HG02852 (cell line): ENCODE results near the gene VSX1.

ENCODE experiments used
- ATAC-seq: cut with Tn5 transposase; IDR thresholded peaks from one replicate; pipeline ENCODE4 v1.9.1; 2021; ENCODE audit warnings: mild to moderate bottlenecking, moderate library complexity; ENCODE audit not compliant: unreplicated experiment

VSX1 gene

DNA sequence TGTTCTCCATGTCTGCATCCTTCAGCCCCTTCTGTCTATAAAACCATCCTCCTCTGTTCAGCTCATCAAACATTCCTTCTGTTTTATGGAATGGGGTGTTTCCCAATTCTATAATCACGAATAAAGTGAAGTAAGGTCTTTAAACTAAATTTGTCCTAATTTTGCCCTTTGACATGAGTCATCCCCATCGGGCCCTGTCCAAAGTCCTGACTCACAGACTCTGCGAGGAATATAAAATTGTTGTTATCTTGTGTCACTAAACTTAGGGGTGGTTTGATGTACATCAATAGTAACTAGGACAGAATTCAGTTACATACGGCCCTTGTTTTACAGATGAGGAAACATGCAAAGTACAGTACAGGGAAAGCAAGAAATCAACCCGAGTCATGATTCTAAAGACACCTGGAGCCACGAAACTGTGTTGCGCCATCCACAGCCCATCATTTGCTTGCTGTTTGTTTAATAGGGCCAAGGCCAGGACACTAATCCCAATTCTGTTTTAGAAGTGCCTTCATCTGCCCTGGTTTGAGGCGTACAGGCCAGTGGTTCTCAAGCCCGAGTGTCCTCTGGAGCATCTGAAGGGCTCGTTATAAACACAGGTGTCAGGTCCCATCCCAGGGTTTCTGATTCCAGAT is 26.8 kb downstream of the VSX1 start:
- ATAC-seq: no peak

DNA sequence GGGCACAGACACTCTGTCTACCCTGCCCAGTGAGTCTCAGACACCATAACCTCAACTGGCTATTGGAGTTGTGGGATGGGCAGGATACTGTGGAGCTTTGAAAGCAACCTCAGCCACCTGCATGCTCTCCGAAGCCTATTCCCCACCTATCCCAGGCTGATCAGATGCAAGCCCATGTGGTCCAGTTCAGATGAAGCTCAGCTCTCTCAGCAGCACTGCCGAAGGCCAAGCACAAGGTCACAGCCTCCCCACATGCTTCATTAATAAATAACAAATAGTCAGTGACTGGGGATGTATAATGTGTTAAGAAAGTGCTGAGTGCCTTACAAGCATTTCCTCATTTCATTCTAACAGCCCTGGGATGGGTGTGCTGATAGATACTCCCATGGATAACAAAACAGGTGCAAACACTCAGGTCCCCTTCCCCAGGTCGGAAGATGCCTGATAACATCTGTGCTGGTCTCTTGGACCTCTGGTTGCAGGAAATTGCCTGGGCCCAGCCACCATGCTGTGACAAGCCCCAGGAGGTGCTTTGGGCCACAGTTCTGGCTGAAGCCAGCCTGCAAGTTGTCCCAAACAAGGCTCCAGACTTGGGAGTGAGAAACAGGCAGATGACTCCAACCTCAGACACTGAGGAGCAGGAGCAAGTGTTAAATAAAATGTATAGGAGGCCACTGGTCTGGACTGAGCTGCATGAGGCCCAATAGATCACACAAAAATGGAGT is 27.7 kb downstream of the VSX1 start:
- no peak for ATAC-seq

DNA sequence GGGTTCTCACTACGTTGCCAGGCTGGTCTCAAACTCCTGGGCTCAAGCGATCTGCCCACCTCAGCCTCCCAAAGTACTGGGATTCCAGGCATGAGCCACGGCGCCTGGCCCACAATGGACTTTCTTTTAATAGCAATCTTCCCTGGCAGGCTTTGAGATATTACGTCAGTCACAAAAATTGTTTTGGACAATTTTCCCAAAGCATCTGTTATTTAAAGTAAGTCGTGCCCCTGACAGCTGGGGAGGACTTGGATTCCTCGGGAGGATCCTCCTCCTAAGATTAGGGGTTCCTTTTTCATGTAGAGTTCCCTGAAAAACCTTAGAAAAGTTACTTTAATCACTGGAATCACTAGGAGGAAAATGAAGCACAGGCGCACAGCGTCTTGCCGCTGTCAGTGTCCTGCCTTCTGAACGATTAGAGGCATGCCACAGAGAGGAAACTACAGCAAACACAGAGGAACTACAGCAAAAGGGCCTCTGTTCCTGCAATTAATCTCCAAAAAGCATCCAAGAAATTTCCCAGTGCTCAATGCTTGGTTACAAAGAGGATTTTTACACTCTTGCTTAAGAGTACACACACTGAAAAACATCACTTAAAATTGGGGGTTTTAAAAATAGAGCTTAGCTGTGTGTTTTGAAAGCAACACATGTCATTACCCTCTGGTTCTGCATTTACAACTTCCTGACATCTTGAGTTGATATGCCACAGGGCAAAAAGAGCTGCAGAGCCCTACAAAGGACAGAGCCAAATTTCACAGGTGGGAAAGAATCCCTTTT is 28.5 kb downstream of the VSX1 start:
- ATAC-seq: no peak

DNA sequence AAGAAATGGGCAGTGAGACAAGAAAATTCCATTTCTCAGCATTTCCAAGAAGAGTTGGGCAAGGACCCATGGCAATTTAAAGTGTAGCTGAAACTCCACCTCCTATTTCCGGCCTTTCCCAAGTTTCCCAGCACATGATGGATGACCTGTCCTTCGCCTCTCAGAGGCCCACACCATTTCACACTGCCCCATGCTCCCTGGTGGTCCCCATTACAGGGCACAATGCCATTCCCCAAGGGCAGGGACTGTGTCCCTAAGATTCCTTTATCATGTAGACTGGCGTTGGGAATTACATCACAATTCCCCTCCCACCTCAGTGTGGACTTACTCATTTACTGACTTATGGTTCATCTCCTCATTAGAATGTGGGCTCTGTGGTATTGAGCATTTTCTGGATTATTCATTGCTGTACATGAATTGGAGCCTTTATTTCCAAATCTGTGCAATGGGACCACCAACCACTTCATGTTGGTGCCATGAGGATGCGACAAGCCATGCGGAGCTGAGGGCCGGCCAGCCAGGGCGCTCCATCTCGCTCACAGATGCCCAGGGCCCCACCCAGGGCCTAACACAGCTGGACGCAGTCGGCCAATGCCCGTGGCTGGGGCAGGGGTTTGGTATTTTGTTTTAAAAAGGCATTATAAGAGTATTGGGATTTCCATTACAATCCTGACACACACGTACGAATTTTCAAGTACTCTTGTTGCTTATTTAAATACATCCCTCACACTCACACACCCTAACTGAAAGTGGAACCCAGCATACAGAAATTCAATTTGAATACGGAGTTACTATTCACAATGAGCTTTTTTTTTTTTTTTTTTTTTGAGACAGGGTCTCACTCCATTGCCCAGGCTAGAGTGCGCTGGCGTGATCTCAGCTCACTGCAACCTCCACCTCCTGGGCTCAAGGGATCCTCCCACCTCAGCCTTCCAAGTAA is 29.4 kb downstream of the VSX1 start:
- no peak for ATAC-seq

DNA sequence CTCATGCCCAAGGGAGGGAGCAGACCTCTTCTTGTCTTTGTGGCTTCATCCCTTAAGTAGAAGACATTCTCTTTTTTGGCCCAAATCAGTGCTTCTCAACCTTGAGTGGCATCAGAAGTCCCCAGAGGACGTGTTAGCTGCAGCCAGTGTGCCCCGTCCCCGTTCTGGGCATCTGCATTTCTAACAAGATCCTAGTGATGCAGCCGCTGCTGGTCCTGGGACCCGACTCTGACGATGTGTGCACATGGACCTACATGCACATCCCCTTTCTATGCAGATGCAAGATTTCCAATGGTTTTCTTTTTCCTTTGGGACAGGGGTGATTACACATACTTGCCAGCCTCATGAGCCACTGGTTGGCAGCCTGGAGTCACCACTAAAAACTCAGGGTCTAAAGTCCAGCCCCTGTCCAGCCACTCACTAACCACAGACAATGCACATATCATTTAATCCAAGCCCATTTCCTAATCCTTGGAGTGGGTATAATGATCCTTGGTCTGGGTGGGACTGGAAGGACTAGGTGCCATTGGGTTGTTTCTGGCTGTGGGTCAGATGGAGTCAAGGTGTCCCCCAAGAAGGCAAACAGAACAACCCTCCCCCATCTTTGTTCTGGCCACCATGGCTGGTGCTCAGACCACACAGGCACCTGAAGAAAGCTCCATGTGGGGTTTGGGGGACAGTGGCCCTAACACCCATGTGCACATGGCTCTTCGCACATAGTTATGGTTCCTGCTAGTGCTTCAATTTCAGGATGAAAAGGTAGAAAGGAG is 30.4 kb downstream of the VSX1 start:
- ATAC-seq: no peak

DNA sequence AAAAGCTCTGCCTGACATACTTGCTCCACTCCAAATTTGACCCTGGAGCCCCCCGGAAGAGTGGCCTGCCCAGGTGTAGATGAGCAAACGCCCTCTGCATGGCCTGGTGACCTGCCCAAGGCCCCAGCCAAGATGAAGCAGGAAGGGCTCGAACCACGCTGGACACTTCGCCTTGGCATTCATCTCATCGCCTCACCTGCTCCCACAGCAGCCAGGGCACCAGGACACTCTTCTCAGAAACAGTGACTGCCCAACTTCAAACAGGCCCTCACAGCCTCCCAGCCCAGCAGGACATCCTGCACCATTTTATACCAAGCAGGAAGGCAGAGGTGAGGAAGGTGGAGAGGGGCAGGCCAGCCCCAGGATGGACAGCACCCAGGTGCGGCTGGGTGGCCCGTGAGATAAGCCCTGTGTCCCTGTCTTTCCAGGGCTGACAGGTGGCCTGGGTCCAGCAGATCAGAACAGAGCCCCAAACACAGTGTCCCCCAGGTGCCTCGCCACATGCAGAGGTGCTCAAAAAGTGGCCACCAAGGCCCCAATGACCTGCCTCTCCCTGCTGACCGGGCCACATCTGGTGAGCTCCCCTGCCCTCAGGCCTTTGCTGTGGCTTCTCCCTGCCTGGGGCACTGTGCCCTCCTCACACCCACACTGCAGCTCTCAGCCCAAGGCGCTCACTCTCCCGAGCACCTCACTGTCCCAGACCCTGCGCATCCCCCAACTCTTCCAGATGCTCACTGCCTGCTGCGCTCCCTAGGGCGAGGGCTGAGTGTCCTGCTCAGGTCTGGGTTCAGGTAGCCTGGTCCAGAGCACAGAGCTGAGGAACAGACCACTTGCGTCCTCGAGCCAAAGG is 31.2 kb downstream of the VSX1 start:
- ATAC-seq: no peak

DNA sequence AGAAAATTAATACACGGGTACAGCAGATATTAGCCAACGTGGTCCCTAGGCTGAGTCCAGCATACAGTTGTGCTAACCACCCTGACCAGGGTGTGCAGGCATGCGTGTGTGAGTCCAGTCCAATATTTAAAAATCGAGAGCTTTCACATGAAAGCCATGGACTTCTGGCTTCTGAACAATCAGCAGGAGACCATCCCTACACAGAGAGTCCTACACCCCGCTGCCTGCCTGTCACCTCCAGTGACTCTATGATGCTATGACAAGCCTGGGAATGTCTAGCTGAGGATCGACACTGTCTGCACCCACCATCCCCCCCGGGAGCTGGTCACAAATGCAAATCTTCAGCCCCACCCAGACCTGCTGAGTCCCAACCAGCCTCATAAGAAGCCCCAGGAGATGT is 31.9 kb downstream of the VSX1 start:
- ATAC-seq: no peak

DNA sequence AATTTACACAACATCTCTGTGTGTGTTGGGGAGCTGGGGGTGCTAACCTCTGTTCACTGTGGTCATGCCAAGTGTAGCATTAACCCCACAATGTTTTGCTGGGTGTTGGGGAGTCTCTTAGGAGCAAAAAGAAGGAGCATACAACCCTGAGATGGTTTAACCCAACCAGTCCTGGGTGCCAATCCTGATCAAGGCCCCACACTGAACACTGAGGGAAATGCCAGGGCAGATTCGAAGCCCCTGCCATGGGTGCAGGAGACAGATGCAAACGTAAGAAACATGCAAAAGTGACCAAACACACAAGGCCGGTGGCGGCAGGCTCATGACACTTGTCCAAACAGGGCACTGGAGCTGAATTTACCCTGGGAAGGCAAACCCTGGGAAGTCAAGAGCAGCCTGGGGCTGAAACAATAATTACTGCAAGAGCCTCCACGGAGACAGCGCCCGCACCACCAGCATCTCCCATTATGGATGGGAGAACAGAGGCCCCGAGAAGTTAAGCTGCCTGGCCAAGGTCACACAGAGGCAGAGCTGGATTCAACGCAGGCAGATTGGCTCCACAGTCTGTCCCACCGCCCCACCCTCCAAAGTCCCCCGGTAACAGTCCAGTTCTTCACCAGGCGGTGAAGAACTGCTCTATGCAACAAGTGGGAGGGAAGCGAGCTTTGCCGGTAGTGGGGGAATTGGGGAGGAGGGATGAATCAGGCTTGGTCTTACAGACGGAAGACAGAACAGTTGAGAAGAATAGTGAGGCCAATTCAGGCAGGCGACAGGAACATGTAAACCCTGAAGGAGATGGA is 32.5 kb downstream of the VSX1 start:
- no peak for ATAC-seq

DNA sequence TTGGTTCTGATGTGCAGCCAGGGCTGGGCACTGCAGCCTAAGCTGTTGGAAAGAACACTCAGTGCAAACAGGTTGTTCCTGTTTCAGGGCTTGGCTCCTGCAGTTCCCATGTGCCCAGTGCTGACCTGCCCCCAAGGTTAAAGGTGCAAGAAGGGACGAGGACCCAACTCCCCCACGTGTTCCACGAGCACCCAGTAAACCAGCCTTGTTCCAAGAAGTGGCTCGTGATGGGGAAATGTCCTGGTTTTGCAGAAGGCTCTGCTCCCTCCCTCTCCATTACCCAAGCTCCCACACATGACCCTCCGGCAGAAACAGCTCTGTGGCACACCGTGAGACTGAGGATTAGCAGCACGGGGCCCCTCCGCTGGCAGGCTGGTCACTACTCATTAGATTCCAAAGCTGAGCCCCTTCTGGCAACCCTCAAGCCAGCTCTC is 33.4 kb downstream of the VSX1 start:
- ATAC-seq: no peak

DNA sequence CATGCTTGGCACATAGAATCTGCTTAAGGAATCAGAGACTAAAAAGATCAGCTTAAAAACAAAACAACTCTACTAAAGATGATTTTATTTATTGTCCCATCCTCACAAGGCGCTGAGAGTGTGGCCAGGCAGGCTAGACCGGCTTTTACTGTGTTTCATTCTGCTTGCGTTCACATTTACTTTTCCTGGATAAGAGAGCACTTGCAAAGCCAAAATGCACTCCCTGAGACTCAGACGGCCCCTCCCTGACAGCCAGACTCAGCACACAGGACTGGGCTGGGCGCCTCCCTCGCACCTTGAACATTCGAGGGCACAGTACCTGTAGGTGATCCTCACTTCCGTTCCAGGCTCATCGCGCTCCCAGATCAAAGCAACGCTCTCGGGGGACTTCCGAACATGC is 34.2 kb downstream of the VSX1 start:
- no peak for ATAC-seq

DNA sequence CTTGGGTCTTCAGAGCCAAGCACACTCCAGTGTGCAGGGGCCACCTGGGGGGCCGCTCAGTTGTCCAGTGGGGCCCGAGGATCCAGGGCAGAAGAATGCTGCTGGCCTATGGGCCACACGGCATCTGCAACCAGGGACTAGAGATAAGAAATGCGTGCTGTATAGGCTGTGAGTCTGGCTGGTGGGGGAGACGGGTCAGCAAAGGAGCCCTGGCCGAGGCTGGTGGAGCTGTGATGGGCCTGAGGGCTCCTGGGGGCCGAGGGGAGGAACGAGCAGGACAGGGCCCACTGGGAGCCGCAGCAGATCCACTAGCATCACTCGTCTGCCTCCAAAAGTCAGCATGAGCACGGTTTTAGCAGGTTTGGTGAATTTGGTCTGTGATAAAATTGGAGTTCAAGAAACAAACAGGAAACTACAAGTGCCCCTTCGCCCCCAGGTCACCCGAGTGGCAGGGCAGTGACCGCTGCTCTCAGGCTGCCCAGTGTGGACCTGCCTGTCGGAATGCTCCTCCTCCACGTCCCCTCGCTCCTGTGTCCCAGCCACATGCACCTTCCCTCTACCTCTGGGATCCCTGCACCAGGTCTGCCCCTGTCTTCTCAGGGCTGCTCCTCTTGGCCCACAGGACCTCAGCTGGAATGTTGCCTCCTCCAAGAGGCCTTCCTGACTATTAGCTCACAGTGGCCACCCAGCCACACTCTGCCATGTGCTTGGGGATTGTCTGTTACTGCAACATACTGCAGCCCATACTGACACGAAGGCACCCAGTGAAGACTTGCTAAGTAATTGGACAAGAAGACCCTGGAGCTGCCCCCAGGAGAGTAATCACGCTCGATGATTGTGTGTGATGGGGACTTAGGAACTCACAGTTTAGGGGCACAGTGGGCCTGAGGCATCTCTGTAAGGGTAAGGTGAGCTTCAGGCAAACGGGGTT is 34.9 kb downstream of the VSX1 start:
- ATAC-seq: no peak

DNA sequence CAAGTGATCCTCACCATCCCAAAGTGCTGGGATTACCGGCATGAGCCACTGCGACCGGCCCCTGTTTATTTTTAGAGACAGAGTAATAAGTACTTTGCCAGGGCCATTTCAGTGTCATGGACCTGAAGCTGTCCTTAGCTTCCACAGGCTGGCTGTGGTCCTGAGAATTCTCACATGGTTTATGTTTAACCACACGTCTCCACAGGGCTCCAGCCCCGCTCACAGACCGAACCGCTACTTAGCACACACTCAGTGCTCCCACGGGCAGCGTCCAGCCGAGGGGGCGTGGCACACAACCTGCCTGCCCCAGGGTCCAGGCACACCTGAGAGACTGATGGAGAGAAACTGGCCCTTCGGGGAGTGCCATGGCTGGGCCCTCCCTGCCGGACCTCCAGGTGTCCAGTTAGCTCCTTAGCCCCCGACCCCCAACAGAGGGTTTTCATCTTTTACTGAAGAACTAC is 35.7 kb downstream of the VSX1 start:
- no peak for ATAC-seq

DNA sequence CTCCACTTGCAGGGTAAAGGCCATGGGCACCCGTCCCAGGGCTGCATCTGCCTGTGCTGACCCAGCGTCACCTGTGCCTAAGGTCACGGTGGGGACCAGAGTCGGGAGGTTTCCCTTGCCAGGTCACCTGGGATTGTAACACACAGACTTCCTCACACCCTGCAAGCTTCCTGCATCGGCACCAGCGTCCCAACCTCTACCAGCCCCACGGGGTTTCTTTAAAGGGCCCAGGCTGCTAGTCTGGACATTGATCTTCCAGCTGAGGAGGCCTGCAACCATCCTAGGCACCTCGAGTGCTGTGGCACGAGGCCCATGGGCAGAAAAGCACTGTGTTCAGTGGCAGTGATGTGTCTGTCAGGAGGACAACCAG is 36.6 kb downstream of the VSX1 start:
- no peak for ATAC-seq

DNA sequence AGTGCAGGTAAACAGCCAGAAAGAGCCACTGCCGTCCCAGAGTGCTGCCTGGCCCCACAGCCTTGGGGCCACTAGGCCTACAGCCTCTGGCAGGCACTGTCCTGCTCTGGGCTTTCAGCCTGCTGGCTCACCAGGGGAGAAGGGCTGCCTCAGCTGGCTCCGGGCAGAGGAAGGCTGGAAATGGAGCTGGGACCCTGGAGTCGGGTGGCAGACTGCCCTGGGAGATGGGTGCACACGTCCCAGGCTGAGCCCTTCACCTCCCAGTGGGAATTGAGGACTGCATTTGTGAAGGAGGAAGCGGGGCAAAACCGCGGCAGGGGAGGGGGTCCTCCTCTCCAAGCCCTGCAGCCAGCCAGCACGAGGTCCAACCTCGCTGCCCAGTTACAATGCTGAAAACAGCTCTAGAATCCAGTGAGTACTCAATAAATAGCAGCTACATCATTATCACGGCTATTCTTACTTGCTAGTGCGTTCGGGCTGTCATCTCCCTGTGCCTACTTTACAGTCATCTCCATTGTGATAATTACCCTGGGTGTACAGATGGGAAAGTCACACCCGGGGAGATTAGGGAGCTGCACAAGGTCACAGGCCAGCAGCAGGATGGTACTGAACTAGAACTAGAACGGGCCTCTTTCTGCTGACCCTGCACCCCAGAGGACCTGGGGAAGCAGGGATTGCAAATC is 37.1 kb downstream of the VSX1 start:
- ATAC-seq: no peak

DNA sequence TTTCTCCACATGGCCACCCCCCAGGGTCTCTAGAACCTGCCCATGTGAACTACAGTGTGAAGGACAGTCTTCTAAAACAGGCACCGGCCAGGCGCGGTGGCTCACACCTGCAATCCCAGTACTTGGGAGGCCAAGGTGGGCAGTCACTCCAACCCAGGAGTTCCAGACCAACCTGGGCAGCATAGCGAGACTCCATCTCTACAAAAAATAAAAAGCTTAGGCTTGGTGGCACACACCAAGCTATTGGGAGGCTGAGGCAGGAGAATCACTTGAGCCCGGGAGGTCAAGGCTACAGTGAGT is 37.7 kb downstream of the VSX1 start:
- ATAC-seq: no peak

DNA sequence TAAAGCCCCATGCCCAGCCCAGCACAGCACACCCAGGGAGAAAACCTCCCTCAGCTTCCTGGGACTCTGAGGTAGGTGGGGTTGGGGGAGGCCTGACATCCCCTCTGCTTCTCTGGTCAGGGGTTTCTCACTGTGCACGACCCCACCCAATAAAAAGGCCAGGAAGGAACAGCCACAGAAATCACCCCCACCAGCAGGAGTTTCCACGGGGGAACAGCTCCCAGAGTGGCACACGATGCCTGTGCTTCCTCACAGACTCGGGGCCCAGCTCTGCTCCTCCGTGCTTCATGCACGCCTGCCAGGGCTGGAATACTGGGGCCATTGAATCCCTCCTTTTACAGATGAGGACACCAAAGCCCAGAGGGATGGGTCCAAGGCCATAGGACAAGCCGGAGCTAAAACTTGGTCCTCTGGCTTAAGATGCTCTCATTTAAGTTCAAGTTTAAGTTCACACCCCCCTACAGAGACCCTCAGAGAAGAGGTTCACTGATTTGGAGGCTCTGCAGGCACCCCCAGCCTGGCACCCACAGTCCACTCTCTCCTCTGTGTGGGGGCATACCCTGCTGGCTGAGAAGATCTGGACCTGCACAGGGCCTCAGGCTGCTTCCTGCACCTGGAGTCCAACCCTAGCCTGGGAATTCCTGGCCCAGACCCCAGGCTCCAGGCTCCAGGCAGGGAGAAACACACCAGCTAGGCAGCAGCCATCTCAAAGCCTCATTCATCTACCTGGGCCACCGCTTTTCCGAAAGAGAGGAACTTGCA is 38.3 kb downstream of the VSX1 start:
- ATAC-seq: no peak
